ENCODE measurements around the gene MBOAT7.

The MBOAT7 gene

DNA sequence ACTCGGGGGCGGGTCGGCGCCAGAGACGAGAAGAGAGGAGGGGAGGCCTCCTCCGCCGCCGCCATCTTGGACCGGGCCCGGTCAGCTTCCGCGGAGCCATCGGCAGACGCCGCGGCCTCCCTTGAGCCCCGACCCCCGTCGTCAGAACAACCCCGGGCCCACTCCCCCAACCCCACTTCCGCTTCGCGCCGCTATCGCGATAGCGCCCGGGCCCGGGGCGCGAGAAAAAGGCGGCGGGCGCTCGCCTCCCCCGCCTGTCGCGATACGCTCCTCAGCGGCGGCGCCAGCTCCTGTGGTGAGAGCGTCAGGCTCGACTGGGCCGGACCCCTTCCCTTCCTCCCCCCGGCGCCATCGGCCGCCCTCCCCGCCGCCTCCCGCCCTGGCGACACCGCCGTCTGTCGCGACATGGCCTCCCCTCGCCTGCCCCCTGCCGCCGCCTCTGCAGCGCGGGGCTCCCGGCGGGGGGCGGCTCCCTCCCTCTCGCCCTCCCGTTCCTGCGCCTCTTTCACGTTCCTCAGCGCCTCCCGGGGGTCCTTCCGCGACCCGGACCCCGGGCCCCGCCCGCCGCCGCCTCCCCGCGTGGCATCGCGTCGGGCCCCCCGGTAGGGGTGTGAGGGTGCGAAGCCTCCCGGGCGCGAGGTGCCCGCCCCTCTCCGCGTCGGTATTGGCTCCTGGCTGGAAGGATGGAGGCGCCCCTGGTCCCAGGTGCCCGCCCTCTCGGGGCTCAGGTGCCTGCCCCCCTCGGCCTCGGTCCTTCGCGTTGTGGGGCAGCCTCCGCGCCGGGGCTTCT, 51.5 kb downstream of the MBOAT7 start, which contains the start of gene CNOT3:
CNOT3 (plus strand) TSS at position 64 of the 790 bp plus-strand sequence. CDS start 5,217 bp downstream, outside the sequence.
- no peak for DNase-seq

GRCh38 chr19:54136864-54137698, 52.3 kb downstream of the MBOAT7 start:
- peak; percentile 99 for DNase-seq

- no peak for DNase-seq
Observed at GRCh38 chr19:54136086-54136863, 53.1 kb downstream of the MBOAT7 start.

- DNase-seq = no peak
Observed at GRCh38 chr19:54133957-54134590, 55.3 kb downstream of the MBOAT7 start.

DNA sequence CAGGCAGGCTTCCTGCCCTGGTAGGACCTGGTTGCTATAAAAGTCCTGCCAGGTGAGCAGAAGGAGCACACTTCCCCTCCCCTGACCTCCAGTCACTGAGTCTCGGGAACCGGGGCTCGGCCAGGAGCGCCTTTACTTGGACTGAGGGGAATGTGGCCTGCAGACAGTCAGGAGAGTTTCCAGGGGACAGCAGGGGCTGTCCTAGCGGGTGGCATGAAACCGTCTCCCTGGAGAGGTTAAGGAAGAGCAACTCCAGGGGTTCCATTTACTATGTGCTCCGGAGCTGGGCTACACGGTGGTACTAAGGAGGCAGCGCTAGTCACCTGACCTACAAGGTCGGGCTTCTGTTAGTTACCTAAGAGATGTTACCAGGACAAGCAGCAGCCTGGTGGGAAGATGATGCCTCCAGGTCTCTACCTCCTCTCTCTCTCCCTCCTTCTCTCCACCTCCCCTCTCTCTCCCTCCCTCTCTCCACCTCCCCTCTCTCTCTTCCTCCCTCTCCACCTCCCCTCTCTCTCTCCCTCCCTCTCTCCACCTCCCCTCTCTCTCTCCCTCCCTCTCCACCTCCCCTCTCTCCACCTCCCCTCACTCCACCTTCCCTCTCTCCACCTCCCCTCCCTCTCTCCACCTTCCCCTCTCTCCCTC, 55.9 kb downstream of the MBOAT7 start:
- no peak for DNase-seq

DNA sequence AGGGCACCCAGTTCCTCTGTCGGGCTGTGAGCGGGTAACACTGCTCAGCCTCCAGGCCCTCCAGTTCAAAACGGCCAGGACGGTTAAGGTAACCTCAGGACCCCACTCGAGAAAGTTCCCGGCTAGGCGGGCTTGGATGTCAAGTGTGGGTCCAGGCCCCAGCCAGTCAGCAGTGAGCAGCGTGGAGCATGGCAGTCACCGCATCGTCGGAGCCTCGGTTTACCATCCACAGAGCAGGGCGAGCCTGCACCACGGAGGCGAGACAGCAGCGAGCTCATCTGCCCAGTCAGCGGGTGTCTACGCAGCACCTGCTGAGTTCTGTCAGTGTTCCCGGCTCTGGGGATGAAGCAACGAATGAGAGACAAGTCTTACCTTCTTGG, 59.8 kb downstream of the MBOAT7 start:
- no peak for DNase-seq

DNA sequence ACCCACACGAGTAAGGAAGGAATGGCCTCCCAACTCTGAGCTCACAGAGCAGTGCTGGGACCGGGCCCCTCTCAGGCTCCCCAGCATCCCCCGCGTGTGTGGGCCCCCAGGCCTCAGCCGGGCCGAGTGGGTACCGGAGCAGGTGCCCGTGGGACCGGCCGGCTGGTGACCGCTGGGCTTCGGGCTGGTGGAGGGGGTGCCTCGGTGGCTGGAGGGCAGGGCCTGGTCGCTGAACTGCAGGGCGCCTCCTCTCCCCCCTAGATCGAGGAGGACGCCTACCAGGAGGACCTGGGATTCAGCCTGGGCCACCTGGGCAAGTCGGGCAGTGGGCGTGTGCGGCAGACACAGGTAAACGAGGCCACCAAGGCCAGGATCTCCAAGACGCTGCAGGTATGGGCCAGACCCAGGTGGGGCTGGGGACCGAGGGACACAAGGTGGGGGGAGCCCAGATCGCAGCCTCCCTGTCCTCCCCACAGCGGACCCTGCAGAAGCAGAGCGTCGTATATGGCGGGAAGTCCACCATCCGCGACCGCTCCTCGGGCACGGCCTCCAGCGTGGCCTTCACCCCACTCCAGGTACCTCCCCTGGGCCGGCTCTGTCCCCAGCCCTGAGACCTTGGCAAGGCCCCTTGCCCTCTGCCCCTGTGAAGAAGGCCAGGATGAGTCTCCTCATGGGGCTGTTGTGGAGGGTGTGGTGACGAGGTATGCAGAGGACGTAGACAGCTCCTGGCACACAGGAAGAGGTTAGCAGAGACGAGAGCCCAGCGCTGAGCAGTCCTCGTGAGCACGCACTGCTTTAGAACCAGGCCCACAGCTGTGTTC, 60.4 kb downstream of the MBOAT7 start:
- no peak for DNase-seq

DNA sequence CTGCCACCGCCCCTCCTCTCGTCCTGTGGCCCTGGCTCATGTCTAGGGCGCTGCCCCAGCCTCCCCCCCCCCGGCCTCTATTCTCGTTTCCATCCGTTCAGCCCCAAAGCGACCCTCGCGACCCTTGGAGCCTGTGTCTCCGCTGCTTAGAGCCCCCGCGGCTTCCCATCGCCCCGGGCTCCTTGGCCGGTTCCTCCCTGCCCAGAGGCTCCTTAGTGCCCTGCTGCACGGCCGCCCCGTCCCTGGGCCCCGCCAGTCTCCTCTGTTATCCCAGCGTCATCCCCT, 61.0 kb downstream of the MBOAT7 start:
- no peak for DNase-seq

- no peak for DNase-seq
Observed at GRCh38 chr19:54127688-54128440, 61.5 kb downstream of the MBOAT7 start.

- no peak for DNase-seq
Observed at GRCh38 chr19:54125713-54126112, 63.7 kb downstream of the MBOAT7 start.

DNA sequence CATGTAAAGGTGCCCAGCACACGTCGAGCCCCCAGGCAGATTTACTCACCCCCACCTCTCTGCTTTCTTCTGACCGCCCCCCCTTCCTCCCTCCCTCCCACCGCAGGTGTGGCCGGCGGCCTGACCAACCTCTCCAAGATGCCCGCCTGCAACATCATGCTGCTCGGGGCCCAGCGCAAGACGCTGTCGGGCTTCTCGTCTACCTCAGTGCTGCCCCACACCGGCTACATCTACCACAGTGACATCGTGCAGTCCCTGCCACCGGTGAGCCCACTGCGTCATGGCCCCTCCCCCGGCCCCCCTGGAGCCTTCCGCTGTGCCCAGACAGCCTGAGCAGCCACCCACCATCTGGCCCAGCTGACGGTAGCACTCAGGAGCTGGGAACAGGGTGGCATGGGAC, 65.0 kb downstream of the MBOAT7 start:
- DNase-seq = no peak

GRCh38 chr19:54123682-54124081, 65.7 kb downstream of the MBOAT7 start:
- DNase-seq = no peak
